Measurements from ENCODE around the gene PPCS. TPM values are rescaled to one million over a fixed set of nuclear protein-coding genes. Genes with fewer than 3 reads are reported as not detected.

Gene PPCS
- total and polyA plus RNA-seq, 2 donors (not counting 3 experiments of a cell fraction or from before 2014, with no cell fraction given) = 31.7 to 32.6 TPM

GRCh38 chr1:42427240-42427639, 29.1 kb upstream of the PPCS start:
- Histone ChIP-seq H3K9me1 (replicated peaks; ENCODE audit: control insufficient read depth, extremely low read depth, insufficient read depth, low read length) (no peaks in the 10 kb centered on the region), H3K36me3 (ENCODE audit: control insufficient read depth in 2 of 2, extremely low read depth in 1 of 2, insufficient read depth in 2 of 2, low read length in 2 of 2) (no peaks in the 10 kb centered on the region), H2AFZ (ENCODE audit: low read depth, low read length) (no peak overlapping the region), H4K20me1 (replicated peaks; ENCODE audit: control insufficient read depth, extremely low read depth, insufficient read depth, low read length) (no peaks in the 10 kb centered on the region), H3K9ac (replicated peaks; ENCODE audit: extremely low read depth, insufficient read depth, low read length) (no peak overlapping the region), H3K27ac (ENCODE audit: insufficient read depth, low read depth, low read length) (peak overlapping the region; percentile 57), H3K4me2 (ENCODE audit: insufficient read depth, low read length) (peak overlapping the region; percentile 39), H3K9me3 (replicated peaks; ENCODE audit: control insufficient read depth, insufficient read depth, low read length) (no peaks in the 10 kb centered on the region), H3K79me2 (ENCODE audit: control insufficient read depth, insufficient read depth, low read length) (no peaks in the 10 kb centered on the region), H3K27me3 (ENCODE audit: control insufficient read depth in 2 of 2, insufficient read depth in 2 of 2, low read length in 2 of 2) (no peaks in the 10 kb centered on the region), H3K4me3 (replicated peaks in 1 of 3; ENCODE audit: insufficient read depth in 1 of 3, low read depth in 1 of 3, low read length in 3 of 3) (no peak overlapping the region), H3K4me1 (ENCODE audit: control insufficient read depth, extremely low read depth, insufficient read depth, low read length) (peaks cover 12% of the 10 kb centered on the region)
- TF ChIP-seq POLR2AphosphoS5 (IDR thresholded peaks at IDR 0.05; ENCODE audit: insufficient read depth, low read depth, low read length) = peak; percentile 66
- no peak for TF ChIP-seq POLR2A (IDR thresholded peaks at IDR 0.05; ENCODE audit: low read depth, low read length)
- peak; percentile 85 for TF ChIP-seq FOS (IDR thresholded peaks at IDR 0.05; ENCODE audit: borderline replicate concordance, insufficient read depth, low read length)
- TF ChIP-seq JUN (IDR thresholded peaks at IDR 0.05; ENCODE audit: borderline replicate concordance, insufficient read depth, insufficient read length, low read depth) = peak; percentile 88
- no peak for TF ChIP-seq MYC (IDR thresholded peaks at IDR 0.05; ENCODE audit: low read depth, low read length)
- TF ChIP-seq GATA2 (IDR thresholded peaks at IDR 0.05; ENCODE audit: insufficient read depth, insufficient read length, low read depth, low read length) = peak; percentile 75
- no peak for TF ChIP-seq MAX (IDR thresholded peaks at IDR 0.05; ENCODE audit: insufficient read depth, insufficient read length)
- TF ChIP-seq CTCF (IDR thresholded peaks at IDR 0.05; ENCODE audit: extremely low read depth in 1 of 2, insufficient read depth in 1 of 2, low read depth in 1 of 2, low read length in 2 of 2) = no peak
- no peak for TF ChIP-seq EZH2 (IDR thresholded peaks at IDR 0.05; ENCODE audit: borderline replicate concordance, low read depth, low read length, severe bottlenecking)
- CTCF ChIA-PET = interaction anchor here (0.8 to 1.4 kb wide), 5 partner anchors 9 to 253 kb away, joined by 3 to 5 read pairs (median 4); partner anchors contain the start of genes CCDC30 and PPCS
- no TSS peak for BruUV-seq (replicated peaks)
- intact Hi-C loops (cut with micrococcal nuclease) (loop anchor here (1.0 to 2.0 kb wide), 2 partner anchors 13 to 30 kb away; partner anchors contain the start of genes PPCS and ZMYND12), dilution Hi-C loops (cut with MboI; ENCODE audit: extremely low pct_ligation_motif_present, low sequenced_read_pairs) (no loop called here)
- POLR2A ChIA-PET = no interaction called here
- DNase-seq (ENCODE audit: low read depth, low spot score) (peak; percentile 80), FAIRE-seq (peak; percentile 90)

Measured in endothelial cell of umbilical vein (primary cell).